Mononuclear cell (primary cell): ENCODE data around the gene FCER2. TPM values are rescaled to one million over a fixed set of nuclear protein-coding genes. Genes with fewer than 3 reads are reported as not detected.

Experiments
- H3K27me3 ChIP-seq: 2 replicates; pipeline ENCODE4 v1.6.0; 2011; ENCODE audit warnings: low read length, control low read depth; ENCODE audit not compliant: insufficient read depth
- H3K4me1 ChIP-seq: 2 replicates; pipeline ENCODE4 v1.5.1; 2011; ENCODE audit warnings: mild to moderate bottlenecking, low read length, control low read depth; ENCODE audit not compliant: insufficient read depth
- H3K4me3 ChIP-seq: 2 replicates; pipeline ENCODE4 v1.5.1; 2011; ENCODE audit warnings: mild to moderate bottlenecking, low read length, moderate library complexity
- H3K9me3 ChIP-seq: 2 replicates; pipeline ENCODE4 v1.5.1; 2011; ENCODE audit warnings: low read depth, mild to moderate bottlenecking, control low read depth, low read length
- total RNA-seq: library from RNA; depleted of rRNA; stranded (reverse); fragments of >200 nt; gene quantifications from one replicate; pipeline ENCODE4 v1.2.3, GENCODE V29; 2012

FCER2 gene
- total RNA-seq, 1 donor, result 25.4 TPM

DNA sequence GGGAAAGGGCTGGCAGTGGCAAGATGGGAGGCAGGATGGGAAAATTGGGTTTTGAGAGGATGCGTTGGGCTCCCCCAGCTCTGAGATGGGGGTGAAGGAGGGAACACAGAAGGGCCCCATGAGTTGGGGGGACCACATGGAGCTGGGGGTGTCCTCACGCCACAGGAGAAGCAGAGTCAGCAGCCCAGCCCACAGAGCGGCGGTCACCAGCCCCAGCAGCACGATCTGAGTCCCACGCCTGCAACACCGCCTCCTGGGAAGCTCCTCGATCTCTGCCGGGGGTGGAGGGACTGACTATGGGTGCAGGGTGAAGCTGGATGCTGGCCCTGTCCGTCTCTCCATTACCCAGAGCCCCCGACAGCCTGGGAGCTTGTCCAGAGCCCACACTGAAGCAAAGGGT, 3.3 kb downstream of the FCER2 start:
- Histone ChIP-seq H3K4me1 (peaks cover 64% of the 10 kb centered on the region), H3K4me3 (no peak overlapping the region), H3K27me3 (no peaks in the 10 kb centered on the region), H3K9me3 (no peaks in the 10 kb centered on the region)

DNA sequence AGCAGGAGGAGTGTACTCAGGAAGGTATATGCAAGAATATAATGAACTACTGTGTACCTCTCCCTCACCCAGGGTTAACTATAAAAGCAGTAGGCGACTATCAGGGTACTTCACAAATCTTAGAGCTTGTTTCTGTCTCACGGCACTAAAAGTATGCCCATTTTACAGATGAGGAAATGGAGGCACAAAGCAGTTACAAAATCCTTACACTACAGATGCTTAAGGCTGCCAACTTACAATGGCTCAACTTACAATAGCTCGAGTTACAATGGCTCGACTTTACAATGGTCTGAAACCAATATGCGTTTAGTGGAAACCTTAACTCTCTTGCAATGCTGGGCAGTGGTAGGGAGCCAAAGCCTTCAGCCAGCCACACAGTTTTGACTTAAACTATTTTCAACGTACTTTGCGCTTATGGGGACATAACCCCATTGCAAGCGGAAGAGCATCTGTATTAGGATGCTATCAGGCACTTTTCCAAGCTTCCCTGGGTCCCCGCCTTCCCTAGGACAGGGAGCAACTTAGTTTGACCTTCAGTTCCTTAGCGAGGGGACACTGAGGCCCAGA, 4.1 kb downstream of the FCER2 start:
- Histone ChIP-seq H3K27me3 (no peaks in the 10 kb centered on the region), H3K4me1 (peaks cover 57% of the 10 kb centered on the region), H3K9me3 (no peaks in the 10 kb centered on the region), H3K4me3 (no peak overlapping the region)

DNA sequence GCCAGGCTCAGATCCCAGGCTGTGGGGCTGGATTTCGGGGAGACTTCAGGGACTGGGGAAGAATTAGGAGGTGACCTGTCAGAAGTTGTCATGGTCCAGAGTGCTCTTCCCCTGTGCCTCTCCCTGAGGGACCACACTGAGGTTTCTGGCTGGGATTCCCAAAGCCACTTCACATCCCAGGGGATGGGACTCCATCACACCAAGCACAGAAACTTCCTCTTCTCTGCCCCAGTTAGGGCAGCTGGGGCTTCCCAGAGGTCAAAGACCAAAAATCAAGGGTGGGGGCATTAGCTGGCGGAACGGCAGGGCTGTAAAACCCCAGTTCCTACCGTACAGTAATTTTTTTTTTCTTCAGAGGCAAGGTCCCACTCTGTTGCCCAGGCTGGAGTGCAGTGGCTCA, 7.4 kb downstream of the FCER2 start:
- no peak overlapping the region for H3K4me3 ChIP-seq
- H3K27me3 ChIP-seq, result no peaks in the 10 kb centered on the region
- H3K9me3 ChIP-seq, result no peaks in the 10 kb centered on the region
- peaks cover 38% of the 10 kb centered on the region for H3K4me1 ChIP-seq

DNA sequence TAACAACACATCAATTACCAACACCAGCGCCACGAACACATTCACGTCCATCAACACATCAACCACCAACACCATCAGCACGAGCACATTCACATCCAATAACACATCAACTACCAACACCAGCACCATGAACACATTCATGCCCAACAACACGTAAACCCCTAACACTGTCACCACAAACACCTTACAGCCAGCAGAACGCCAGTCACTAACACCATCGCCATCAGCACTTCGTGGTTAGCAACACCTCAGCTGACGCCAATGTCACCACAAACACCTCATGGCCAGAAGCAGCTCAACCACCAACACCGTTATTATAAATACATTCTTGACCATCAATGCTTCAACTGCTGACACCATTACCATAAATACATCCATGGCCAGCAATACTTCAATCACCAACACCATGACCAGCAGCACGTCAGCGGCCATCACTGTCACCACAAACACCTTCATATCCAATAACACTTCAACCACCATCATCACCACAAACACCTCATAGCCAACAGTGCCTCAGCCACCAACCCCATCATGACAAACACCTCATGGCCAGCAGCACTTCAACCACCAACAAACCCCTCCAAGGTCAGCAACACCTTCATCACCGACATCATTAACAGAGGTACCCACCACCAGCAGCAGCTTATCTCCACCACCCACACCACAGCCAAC, 9.4 kb downstream of the FCER2 start:
- Histone ChIP-seq H3K9me3 (no peaks in the 10 kb centered on the region), H3K4me3 (no peak overlapping the region), H3K4me1 (peaks cover 29% of the 10 kb centered on the region), H3K27me3 (no peaks in the 10 kb centered on the region)

DNA sequence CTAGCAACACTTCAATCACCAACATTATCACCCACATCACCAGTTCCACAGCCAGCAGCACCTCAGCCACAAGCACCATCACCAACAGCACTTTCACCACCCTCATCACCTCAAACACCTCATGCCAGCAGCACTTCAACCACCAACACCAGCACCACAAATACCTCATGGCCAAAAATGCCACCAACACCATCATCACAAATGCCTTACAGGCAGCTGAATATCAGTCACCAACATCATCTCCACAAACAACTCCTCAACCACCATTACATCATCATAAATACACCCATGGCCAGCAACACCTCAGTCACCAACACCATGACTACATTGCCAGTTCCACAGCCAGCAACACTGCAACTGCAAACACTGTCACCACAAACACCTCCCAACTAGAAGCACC, 10.4 kb downstream of the FCER2 start:
- Histone ChIP-seq H3K4me1 (peaks cover 23% of the 10 kb centered on the region), H3K27me3 (no peaks in the 10 kb centered on the region), H3K9me3 (no peaks in the 10 kb centered on the region), H3K4me3 (no peak overlapping the region)

DNA sequence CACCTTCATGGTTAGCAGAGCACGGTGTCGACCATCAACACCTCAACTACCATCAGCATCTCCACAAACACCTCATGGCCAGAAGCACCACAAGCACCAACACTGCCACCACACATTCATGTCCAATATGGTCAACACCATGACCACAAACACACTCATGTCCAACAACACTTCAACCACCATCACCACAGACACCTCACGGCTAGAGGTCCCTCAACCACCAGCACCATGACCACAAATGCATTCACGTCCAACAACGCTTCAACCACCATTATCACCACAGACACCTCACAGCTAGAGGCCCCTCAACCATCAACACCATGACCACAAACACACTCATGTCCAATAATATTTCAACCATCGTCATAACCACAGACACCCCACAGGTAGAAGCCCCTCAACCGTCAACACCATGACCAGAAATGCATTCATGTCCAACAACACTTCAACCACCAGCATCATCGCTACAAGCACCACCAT, 11.1 kb downstream of the FCER2 start:
- no peaks in the 10 kb centered on the region for H3K9me3 ChIP-seq
- H3K27me3 ChIP-seq, result no peaks in the 10 kb centered on the region
- no peak overlapping the region for H3K4me3 ChIP-seq
- H3K4me1 ChIP-seq, result peaks cover 23% of the 10 kb centered on the region

DNA sequence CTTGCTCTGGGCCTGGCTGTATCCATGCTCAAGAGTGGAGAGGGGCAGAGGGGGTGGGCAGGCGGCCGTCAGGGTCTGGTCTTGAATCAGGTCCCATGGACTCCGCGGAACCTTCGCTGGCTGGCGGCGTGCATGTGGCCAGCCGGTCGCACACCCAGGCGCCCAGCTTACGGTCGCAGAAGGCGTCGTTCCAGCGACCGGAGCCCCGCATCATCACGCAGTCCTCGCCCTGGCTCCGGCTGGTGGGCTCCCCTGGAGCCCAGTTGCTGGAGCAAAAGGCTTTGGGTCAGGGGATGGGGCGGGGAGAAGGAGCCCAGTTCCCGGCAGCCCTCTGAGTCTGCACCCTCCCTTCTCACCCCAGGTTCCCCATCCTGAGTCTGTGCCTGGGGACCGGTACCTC, 12.8 kb downstream of the FCER2 start:
- H3K27me3 ChIP-seq, result no peaks in the 10 kb centered on the region
- no peak overlapping the region for H3K4me3 ChIP-seq
- no peaks in the 10 kb centered on the region for H3K9me3 ChIP-seq
- H3K4me1 ChIP-seq, result peaks cover 11% of the 10 kb centered on the region

DNA sequence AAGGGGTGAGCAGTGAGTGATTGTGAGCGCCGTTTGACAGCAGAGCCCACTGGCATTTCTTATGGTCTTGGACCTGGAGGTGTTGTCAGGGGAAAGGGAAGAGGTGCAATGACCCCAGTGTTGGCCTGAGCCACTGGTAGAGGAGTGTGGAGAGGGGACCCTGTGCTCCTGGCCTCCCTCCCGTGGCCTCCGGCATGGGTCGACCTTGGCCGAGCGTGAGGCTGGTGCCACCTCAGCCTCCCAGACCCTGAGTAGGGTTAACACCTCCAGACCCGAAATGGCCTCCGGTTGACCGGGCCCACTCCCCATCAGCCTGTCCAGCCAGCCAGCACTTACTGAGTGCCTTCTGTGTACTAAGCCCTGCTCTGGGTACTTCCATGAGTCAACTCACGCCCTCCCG, 14.8 kb downstream of the FCER2 start:
- Histone ChIP-seq H3K27me3 (no peaks in the 10 kb centered on the region), H3K4me1 (peaks cover 16% of the 10 kb centered on the region), H3K4me3 (no peak overlapping the region), H3K9me3 (no peaks in the 10 kb centered on the region)

DNA sequence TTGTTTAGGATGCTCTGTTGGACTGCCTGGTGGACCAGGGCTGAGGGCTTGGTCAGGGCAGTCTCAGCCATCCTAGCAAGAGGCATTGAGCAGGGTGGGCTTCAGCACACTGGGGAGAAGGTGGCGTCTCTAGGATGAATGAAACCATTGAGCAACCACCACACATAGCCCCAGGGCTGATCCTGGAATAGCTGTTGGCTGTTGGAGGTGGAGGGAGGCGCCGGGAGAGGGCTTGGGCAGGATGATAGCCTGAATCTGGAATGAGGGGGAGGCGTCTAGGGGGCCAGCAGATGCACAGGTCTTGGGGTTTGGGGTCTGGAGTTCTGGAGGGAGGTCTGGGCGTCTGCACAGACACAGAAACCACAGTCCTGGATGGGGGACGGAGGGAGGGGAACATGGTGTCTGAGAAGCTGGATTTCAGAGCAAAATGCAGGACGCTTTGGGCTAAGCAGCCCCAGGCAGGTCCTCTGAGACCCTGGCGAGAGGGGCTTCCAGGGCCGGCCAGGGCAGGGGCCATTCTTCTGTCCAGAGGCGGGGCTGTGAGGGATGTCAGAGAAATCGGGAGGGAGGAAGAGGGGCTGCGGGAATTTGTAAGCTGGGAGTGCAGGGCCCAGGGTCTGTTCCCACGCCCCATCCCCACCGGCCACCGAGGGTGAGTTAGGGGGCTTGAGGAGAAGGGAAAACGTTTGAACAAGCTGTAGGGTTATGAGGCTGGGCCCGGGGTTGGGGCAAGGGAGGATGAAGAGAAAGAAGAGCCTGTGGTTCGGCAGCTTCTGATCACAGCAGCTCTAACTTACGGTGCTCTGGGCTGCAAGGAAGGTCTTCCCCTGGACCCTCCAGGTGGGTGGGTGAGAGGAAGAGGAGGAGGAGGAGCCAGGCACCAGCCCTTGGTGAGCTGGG, 16.1 kb downstream of the FCER2 start:
- H3K4me1 ChIP-seq, result peaks cover 23% of the 10 kb centered on the region
- H3K27me3 ChIP-seq, result no peaks in the 10 kb centered on the region
- no peak overlapping the region for H3K4me3 ChIP-seq
- H3K9me3 ChIP-seq, result no peaks in the 10 kb centered on the region

DNA sequence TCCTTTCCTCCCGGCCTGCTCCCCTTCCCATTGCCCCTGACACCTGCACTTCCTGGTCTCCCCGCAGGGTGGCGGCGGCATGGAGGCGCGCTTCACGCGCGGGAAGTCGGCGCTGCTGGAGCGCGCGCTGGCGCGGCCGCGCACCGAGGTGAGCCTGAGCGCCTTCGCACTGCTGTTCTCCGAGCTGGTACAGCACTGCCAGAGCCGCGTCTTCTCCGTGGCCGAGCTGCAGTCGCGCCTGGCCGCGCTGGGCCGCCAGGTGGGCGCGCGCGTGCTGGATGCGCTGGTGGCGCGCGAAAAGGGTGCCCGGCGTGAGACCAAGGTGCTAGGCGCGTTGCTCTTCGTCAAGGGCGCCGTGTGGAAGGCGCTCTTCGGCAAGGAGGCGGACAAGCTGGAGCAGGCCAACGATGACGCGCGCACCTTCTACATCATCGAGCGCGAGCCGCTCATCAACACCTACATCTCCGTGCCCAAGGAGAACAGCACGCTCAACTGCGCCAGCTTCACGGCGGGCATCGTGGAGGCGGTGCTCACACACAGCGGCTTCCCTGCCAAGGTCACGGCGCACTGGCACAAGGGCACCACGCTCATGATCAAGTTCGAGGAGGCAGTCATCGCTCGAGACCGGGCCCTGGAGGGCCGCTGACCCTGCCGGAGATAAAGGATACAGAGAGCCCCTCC, 19.6 kb downstream of the FCER2 start:
- Histone ChIP-seq H3K27me3 (no peaks in the 10 kb centered on the region), H3K4me1 (peaks cover 50% of the 10 kb centered on the region), H3K9me3 (no peaks in the 10 kb centered on the region), H3K4me3 (peak overlapping the region; percentile 95)

DNA sequence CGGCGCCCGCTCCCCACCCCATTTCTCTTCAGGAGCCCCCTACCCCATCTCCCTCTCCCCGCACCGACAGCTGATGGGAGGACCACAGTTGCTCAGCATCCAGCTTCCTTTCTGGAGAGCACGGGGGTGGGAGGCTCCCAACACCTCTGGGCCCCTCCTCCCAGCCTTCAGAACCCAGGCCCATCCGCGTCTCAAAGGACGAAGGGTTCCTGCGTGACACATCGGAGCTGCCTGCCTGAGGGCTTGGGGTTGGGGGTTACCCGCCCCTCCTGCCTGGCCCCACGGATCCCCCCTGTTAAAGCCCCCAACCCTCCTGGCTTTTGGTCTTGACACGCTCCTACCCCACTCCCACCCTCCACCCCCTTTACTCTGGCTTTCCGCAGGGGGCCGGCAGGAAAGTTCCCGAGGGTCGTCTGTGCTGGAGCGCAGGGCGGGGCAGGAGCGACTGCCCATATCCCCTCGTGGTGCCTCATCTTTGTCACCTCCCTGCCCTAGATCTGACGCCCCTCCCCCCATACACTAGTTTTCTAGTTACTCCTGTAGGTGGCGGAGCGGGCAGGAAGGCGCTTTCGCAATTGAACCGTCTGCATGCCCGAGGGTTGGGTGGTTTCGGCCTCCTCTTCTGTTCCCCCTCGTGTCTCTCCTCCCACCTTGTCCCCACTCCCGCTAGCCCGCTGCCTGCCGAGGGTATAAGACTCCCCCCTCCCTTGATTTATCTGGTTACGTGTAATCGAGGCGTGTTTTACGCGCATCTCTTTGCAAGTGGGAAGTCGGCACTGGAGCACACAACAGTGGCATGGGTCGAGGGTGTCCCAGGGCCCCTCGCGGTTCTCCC, 20.4 kb downstream of the FCER2 start:
- Histone ChIP-seq H3K4me1 (peaks cover 58% of the 10 kb centered on the region), H3K9me3 (no peaks in the 10 kb centered on the region), H3K4me3 (peak overlapping the region; percentile 95), H3K27me3 (no peaks in the 10 kb centered on the region)

DNA sequence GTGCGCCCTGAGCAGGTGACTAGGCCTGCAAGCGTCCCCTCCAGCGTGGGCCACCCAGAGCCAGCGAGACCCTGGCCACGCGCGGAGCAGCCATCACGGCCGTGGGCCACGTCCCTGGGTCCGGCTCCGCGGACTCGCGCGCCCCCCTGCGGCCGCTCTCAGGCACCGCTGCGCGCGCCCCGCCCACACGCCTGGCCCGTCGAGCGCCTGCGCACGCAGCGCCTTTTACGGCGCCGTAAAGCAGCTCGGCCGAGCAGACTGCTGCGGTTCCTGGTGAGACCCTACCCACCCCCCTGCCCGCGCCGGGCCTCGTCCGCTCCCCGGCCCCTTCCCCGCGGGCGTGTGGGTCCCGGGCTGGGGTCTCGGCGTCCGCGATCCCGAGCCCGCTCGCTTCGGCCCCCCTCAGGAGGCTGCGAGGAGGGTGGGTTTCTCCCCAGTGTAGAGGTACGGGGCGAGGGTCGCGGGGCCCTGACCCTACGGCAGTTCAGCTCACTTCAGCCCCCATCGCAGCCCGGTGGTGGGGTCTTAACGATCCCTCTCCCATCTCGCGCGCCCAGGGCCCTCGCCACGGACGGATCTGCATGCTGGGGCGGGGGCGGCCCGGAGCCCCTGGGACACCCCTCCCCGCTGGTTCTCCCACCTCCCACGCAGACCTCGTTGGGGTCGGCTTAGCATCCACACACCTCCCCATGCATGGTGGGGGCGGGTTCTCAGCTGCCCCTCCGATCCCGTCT, 21.2 kb downstream of the FCER2 start, which contains the start of gene TRAPPC5:
Gene TRAPPC5, plus strand, starts transcription at position 228 of the 734 bp plus-strand sequence. CDS start 1,421 bp downstream, outside the sequence.
- H3K9me3 ChIP-seq, result no peaks in the 10 kb centered on the region
- no peaks in the 10 kb centered on the region for H3K27me3 ChIP-seq
- peaks cover 66% of the 10 kb centered on the region for H3K4me1 ChIP-seq
- H3K4me3 ChIP-seq, result peak within 1 kb of the TSS; percentile 95

DNA sequence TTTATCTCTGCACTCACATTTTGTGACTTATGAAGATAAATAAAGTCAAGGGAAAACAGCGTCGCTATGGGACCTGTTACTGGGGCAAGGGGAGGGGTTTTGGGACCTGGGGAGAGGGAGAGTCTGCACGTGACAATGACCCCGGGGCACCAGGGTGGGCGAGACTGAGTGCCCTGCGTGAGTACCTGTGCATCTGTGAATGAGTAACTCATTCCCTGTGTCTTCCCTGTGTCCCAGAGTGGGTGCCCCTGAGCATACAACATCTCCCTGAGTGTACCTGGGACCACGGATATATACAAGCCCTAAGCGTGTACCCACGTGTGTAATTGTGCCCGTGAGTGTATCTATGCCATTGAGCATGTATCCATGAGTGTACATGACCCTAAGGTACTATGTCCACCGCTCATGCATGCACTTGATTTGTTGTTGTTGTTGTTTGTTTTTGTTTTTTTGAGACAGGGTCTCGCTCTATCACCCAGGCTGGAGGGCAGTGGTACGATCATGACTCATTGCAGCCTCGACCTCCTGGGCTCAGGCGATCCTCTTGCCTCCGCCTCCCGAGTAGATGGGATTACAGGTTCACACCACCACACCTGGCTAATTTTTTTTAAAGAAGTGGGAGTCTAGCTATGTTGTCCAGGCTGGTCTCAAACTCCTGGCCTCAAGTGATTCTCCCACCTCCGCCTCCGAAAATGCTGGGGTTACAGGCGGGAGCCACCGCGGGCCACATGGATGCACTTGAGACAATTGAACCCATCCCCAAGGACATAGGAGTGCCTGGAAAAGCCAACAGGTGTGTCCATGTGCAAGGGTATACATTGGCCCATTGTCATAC, 21.9 kb downstream of the FCER2 start:
- Histone ChIP-seq H3K27me3 (no peaks in the 10 kb centered on the region), H3K9me3 (no peaks in the 10 kb centered on the region), H3K4me1 (peaks cover 74% of the 10 kb centered on the region), H3K4me3 (peak overlapping the region; percentile 95)
